IPS DF 19.7 (cell line): ENCODE data around the gene SNAPC2.
A peak's percentile ranks its signal among the peaks of the same experiment; 100 is the strongest.
"Not testable (repeated sequence)": the region's sequence is repeated elsewhere in the genome, so short reads cannot be mapped to it uniquely, and the experiment has no call there.

ENCODE experiments used
- DNase-seq: peaks from one replicate; pipeline ENCODE4 v3.0.0-alpha.2; 2013; ENCODE audit warnings: low read depth, low spot score

The SNAPC2 gene

GRCh38 chr19:7933411-7933810 is 13.3 kb downstream of the SNAPC2 start:
- DNase-seq: no peak

GRCh38 chr19:7933828-7934725 is 13.9 kb downstream of the SNAPC2 start:
- no peak for DNase-seq

- no peak for DNase-seq
These were observed 14.6 kb downstream of the SNAPC2 start for GRCh38 chr19:7934766-7935165.

- DNase-seq: no peak
These were observed 20.7 kb downstream of the SNAPC2 start for GRCh38 chr19:7940841-7941240.

GRCh38 chr19:7941895-7942596 is 21.9 kb downstream of the SNAPC2 start:
- no peak for DNase-seq

- DNase-seq: no peak
These were observed 22.9 kb downstream of the SNAPC2 start for GRCh38 chr19:7942981-7943443.

- DNase-seq: peak; percentile 97
These were observed 23.5 kb downstream of the SNAPC2 start, which contains the start of gene TIMM44 for GRCh38 chr19:7943444-7944176. Gene TIMM44, minus strand, starts transcription at chr19:7943666. Its CDS starts 15 bp downstream, at chr19:7943651.

- no peak for DNase-seq
These were observed 24.1 kb downstream of the SNAPC2 start for GRCh38 chr19:7944177-7944761.

- DNase-seq: no peak
These were observed 27.8 kb downstream of the SNAPC2 start for GRCh38 chr19:7947939-7948338.

- no peak for DNase-seq
These were observed 32.9 kb downstream of the SNAPC2 start for GRCh38 chr19:7953060-7953459.

GRCh38 chr19:7953576-7953975 is 33.4 kb downstream of the SNAPC2 start:
- no peak for DNase-seq

- no peak for DNase-seq
These were observed 35.6 kb downstream of the SNAPC2 start for GRCh38 chr19:7955696-7956095.

GRCh38 chr19:7959211-7959610 is 39.1 kb downstream of the SNAPC2 start:
- no peak for DNase-seq

- not testable (repeated sequence) for DNase-seq
These were observed 40.9 kb downstream of the SNAPC2 start for GRCh38 chr19:7961082-7961481.

GRCh38 chr19:7961920-7962626 is 41.9 kb downstream of the SNAPC2 start:
- DNase-seq: no peak

- no peak for DNase-seq
These were observed 42.6 kb downstream of the SNAPC2 start for GRCh38 chr19:7962644-7963268.

- DNase-seq: no peak
These were observed 43.4 kb downstream of the SNAPC2 start for GRCh38 chr19:7963566-7963965.

- no peak for DNase-seq
These were observed 45.2 kb downstream of the SNAPC2 start for GRCh38 chr19:7965259-7965841.

- no peak for DNase-seq
These were observed 46.0 kb downstream of the SNAPC2 start for GRCh38 chr19:7965921-7966665.
